Measurements from ENCODE around the gene PAWR.
"Not testable (repeated sequence)": the region's sequence is repeated elsewhere in the genome, so short reads cannot be mapped to it uniquely, and the experiment has no call there.

PAWR gene

DNA sequence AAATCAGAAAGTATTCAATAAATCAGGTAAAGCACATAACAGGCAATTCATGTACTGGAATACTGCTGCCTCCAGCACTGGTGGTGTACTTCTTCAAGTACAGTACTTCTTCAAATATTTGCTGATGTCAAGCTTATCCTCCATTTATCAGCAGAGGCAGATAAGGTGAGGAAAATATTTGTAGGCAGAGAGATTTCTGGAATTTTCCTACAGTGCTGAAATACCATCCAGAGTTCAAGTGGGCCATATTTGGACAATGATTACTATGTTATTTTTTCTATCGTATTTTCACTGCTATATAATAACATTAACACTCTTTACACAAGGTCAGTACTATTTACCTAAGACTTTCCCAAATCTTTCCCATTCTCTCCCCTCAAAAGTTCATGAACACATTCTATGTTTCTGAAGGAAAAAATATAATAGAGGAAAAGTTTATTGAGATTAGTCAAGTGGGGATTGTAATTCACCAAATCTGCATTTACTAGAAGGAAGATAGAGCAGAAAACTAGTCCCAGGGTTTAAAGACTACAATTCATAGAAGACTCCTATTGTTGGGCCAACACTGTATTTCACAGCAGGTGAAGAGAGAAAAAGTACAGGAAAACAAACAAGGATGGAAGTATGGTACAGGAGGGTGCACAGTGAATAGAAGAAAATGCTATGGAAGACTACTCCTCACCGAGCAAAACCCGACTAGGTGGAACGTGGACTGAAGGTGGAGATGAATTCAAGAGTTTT is 141.1 kb downstream of the PAWR start:
- TF ChIP-seq, protein P1, sequence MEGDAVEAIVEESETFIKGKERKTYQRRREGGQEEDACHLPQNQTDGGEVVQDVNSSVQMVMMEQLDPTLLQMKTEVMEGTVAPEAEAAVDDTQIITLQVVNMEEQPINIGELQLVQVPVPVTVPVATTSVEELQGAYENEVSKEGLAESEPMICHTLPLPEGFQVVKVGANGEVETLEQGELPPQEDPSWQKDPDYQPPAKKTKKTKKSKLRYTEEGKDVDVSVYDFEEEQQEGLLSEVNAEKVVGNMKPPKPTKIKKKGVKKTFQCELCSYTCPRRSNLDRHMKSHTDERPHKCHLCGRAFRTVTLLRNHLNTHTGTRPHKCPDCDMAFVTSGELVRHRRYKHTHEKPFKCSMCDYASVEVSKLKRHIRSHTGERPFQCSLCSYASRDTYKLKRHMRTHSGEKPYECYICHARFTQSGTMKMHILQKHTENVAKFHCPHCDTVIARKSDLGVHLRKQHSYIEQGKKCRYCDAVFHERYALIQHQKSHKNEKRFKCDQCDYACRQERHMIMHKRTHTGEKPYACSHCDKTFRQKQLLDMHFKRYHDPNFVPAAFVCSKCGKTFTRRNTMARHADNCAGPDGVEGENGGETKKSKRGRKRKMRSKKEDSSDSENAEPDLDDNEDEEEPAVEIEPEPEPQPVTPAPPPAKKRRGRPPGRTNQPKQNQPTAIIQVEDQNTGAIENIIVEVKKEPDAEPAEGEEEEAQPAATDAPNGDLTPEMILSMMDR (IDR thresholded peaks at IDR 0.05; ENCODE audit: extremely low read depth, insufficient read depth, missing control alignments): no peak
- DNase-seq (ENCODE audit: low spot score): no peak
- in situ Hi-C loops (cut with MboI; ENCODE audit: low pct_unique_long_range_greater_than_20kb, low sequenced_read_pairs, unreplicated experiment): loop anchor here (5.0 kb wide), 1 partner anchor 188 kb away; no protein-coding TSS in a partner anchor

DNA sequence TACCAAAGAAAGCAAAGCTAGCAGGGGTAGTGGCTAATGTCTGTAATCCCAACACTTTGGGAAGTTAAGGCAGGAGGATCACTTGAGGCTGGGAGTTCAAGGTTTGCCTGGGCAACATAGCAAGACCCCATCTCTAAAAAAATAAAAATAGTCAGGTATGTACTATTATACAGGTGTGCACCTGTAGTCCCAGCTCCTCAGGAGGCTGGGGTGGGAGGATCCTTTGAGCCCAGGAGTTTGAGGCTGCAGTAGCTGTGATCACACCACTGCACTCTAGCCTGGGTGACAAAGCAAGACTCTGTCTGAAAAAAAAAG is 142.2 kb downstream of the PAWR start:
- TF ChIP-seq, protein P1 (IDR thresholded peaks at IDR 0.05; ENCODE audit: extremely low read depth, insufficient read depth, missing control alignments): no peak
- in situ Hi-C loops (cut with MboI; ENCODE audit: low pct_unique_long_range_greater_than_20kb, low sequenced_read_pairs, unreplicated experiment): no loop called here
- DNase-seq (ENCODE audit: low spot score): no peak

DNA sequence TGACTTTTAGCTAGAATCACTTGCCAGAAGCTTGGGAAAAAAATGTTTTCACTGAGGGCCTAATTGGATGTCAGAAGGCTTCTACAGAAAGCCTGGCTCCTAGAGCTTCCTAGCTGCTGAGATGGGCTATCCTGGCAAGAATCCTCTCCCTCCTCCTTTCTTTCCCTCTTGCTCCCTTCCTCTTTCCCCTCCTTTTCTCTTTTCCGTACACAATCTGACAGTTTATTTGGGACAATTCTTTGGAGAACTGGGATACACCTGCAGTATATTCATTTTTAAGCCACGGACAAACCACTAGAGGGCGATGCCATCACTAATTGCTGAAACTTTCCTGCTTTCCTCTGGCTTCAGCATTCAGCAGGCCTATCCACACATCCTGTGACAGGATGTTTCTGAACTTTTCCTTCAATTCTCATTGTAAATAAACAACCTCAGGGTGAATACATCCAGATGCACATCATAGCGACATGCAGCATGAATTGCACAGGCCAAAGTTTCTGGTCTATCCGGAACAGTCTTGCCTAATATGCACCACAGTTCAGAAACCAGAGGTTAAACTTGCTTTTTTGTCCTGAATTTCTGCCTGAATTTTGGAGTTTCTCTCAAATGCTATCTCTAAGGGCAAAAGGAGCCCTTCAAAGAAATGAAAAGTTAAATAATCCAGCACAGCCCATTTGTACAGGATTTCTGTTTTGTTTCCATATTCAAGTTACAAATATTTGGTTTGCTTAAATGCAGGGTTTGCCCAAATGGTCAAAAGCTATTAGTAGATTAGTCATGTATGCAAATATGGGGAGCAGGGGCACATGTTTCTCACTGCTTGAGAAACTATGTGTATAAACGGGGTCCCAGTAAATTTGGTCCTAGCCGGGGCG is 142.8 kb downstream of the PAWR start:
- TF ChIP-seq, protein P1 (IDR thresholded peaks at IDR 0.05; ENCODE audit: extremely low read depth, insufficient read depth, missing control alignments): peak; percentile 76
- in situ Hi-C loops (cut with MboI; ENCODE audit: low pct_unique_long_range_greater_than_20kb, low sequenced_read_pairs, unreplicated experiment): no loop called here
- peak; percentile 48 for DNase-seq (ENCODE audit: low spot score)

DNA sequence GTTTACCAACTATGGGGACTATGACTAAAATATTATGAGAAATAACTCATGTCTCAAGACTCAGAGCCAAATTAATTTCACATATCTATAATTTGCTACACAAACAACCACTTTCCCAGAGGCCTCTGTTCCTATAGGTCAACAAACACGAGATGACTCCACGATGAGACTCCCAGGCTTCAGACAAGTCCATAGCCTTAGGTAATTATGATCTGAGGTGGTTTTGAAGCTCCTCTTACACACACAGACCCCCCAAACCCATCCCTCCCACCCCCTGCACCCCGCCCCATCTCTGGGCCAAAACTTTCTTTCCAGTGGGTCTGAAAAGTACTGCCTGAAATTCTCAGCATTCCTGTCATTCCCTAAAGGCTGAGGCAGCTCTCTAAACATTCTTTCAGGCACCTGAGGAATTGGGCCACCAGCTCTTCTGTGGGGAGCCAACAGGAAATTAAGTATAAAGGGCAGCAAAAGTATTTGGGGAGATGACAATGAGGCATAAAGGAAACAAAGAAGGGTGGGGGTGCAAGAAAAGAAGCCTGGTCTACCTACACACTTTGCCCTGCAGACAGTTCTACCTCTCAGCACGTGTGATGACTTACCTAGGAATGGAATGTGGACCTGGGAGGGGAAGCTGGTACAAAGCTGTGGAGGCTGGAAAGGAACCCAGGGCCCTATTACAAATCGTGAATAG is 143.6 kb downstream of the PAWR start:
- no peak for DNase-seq (ENCODE audit: low spot score)
- in situ Hi-C loops (cut with MboI; ENCODE audit: low pct_unique_long_range_greater_than_20kb, low sequenced_read_pairs, unreplicated experiment): no loop called here
- TF ChIP-seq, protein P1 (IDR thresholded peaks at IDR 0.05; ENCODE audit: extremely low read depth, insufficient read depth, missing control alignments): no peak

DNA sequence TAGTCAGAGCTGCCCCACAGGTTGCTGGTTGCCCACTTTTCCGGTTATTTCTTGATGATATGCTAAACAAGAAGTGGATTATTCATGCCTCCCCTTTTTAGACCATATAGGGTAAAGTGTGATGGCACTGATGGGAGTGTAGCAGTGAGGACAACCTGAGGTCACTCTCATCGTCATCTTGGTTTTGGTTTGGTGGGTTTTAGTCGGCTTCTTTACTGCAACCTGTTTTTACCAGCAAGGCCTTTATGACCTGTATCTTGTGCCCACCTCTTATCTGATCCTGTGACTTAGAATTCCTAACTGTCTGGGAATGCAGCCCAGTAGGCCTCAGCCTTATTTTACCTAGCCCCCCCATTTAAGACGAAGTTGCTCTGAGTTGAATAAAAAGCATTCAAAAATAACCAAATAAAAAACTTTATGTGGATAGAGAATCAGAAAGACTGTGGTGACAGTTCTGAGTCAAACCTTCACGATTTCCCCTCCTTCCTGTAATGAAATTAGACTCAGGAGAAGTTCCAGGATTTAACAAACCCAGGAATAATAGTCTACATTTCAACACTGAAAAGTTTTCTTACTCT is 144.2 kb downstream of the PAWR start:
- TF ChIP-seq, protein P1 (IDR thresholded peaks at IDR 0.05; ENCODE audit: extremely low read depth, insufficient read depth, missing control alignments): no peak
- in situ Hi-C loops (cut with MboI; ENCODE audit: low pct_unique_long_range_greater_than_20kb, low sequenced_read_pairs, unreplicated experiment): no loop called here
- no peak for DNase-seq (ENCODE audit: low spot score)

DNA sequence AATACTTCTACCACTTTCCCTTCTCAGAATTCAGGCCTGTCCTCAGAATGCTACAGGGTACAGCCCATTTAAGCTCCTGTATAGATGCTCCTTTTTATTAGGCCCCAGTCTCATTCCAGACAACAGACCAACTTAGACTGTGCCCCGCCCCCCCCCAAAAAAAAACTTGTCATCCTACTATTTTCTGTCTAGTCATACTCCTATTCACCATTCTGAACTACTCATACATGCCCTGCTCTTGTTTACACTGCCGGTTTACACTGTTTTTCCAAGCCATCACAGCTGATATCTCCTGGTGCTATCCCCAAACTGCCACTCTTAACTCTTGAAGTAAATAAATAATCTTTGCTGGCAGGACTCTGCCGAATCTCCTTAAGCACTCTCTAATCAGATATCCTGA is 146.3 kb downstream of the PAWR start:
- DNase-seq (ENCODE audit: low spot score); in situ Hi-C loops (cut with MboI; ENCODE audit: low pct_unique_long_range_greater_than_20kb, low sequenced_read_pairs, unreplicated experiment): not testable (repeated sequence)
